SU-DHL-6 (cell line): ENCODE measurements around the gene SORL1.
"Not testable (repeated sequence)": the region's sequence is repeated elsewhere in the genome, so short reads cannot be mapped to it uniquely, and the experiment has no call there.

Experiments
- H2AFZ ChIP-seq: fragments of 200-600 bp; sonication (generic); 2 replicates; pipeline ENCODE4 v1.6.1; 2014; ENCODE audit warnings: low read depth, mild to moderate bottlenecking, moderate library complexity, mixed read lengths, antibody characterized with exemption, low read length; ENCODE audit not compliant: severe bottlenecking
- H3F3A ChIP-seq: fragments of 200-600 bp; shearing (Covaris generic); 2 replicates; pipeline ENCODE4 v1.6.0; 2016; ENCODE audit warnings: antibody characterized with exemption, mild to moderate bottlenecking; ENCODE audit not compliant: insufficient read depth
- H3K27ac ChIP-seq: fragments of 200-600 bp; sonication (generic); 2 replicates; pipeline ENCODE4 v1.5.1; 2016; ENCODE audit warnings: low read depth, mild to moderate bottlenecking, low read length, moderate library complexity, mixed read lengths
- H3K27me3 ChIP-seq: fragments of 200-600 bp; sonication (generic), shearing (Covaris generic); 2 replicates; pipeline ENCODE4 v1.6.0; 2014; ENCODE audit warnings: mild to moderate bottlenecking, low read length
- H3K36me3 ChIP-seq: fragments of 200-600 bp; sonication (generic); 2 replicates; pipeline ENCODE4 v1.6.1; 2014; ENCODE audit warnings: mild to moderate bottlenecking, low read length, mixed read lengths
- H3K4me2 ChIP-seq: fragments of 300-600, 200-600 bp; shearing (Covaris generic), sonication (generic); 2 replicates; pipeline ENCODE4 v1.6.0; 2014; ENCODE audit warnings: low read length, low read depth, mild to moderate bottlenecking; ENCODE audit not compliant: poor library complexity, severe bottlenecking
- H3K4me3 ChIP-seq: fragments of 200-600 bp; sonication (generic); 2 replicates; pipeline ENCODE4 v1.5.1; 2014; ENCODE audit warnings: antibody characterized with exemption, low read length, mild to moderate bottlenecking, mixed read lengths; ENCODE audit not compliant: insufficient read depth, poor library complexity, severe bottlenecking
- H3K79me2 ChIP-seq: fragments of 200-600 bp; sonication (generic); 2 replicates; pipeline ENCODE4 v1.6.1; 2014; ENCODE audit warnings: mild to moderate bottlenecking, low read length, moderate library complexity; ENCODE audit not compliant: insufficient read depth
- H3K9ac ChIP-seq: fragments of 200-600 bp; sonication (generic); 2 replicates; pipeline ENCODE4 v1.7.0; 2014; ENCODE audit warnings: mild to moderate bottlenecking, low read length
- H3K9me2 ChIP-seq: fragments of 200-600 bp; sonication (generic); replicated peaks from 2 replicates; pipeline ENCODE4 v1.6.1; 2014; ENCODE audit warnings: low read length; ENCODE audit not compliant: insufficient read depth
- H3K9me3 ChIP-seq: fragments of 200-600 bp; sonication (generic); 2 replicates; pipeline ENCODE4 v1.6.1; 2014; ENCODE audit warnings: low read length, mixed read lengths; ENCODE audit not compliant: insufficient read depth
- H4K20me1 ChIP-seq: fragments of 200-600 bp; sonication (generic); 2 replicates; pipeline ENCODE4 v1.6.1; 2014; ENCODE audit warnings: low read depth, mild to moderate bottlenecking, antibody characterized with exemption, low read length, moderate library complexity, mixed read lengths
- CTCF ChIP-seq: fragments of 200-600 bp; sonication (generic); IDR thresholded peaks from one replicate; pipeline ENCODE4 v1.5.1; 2017; ENCODE audit warnings: antibody characterized with exemption, mild to moderate bottlenecking, low read length, moderate library complexity; ENCODE audit not compliant: insufficient read depth, poor library complexity, severe bottlenecking
- EZH2phosphoT487 ChIP-seq: fragments of 200-600 bp; sonication (generic), shearing (Covaris generic); conservative IDR thresholded peaks from 2 replicates; pipeline ENCODE4 v1.6.1; 2018; ENCODE audit warnings: mild to moderate bottlenecking, antibody characterized with exemption, low read length, moderate library complexity, mixed read lengths

The SORL1 gene

GRCh38 chr11:121566279-121567168 is 114.4 kb downstream of the SORL1 start:
- no peak overlapping the region for H3K4me3 ChIP-seq
- no peak for TF ChIP-seq CTCF
- no peak for TF ChIP-seq EZH2phosphoT487
- peaks cover 44% of the 10 kb centered on the region for H3K79me2 ChIP-seq
- H4K20me1 ChIP-seq = no peaks in the 10 kb centered on the region
- H3K27me3 ChIP-seq = no peaks in the 10 kb centered on the region
- no peaks in the 10 kb centered on the region for H3K9me3 ChIP-seq
- peak overlapping the region; percentile 81 for H3K27ac ChIP-seq
- peak overlapping the region; percentile 5; the same call in 1 of the 2 replicates for H3K9ac ChIP-seq
- peaks cover 61% of the 10 kb centered on the region for H3F3A ChIP-seq
- no peak overlapping the region for H2AFZ ChIP-seq
- H3K9me2 ChIP-seq = no peaks in the 10 kb centered on the region
- peaks cover 59% of the 10 kb centered on the region for H3K36me3 ChIP-seq
- H3K4me2 ChIP-seq = no peak overlapping the region

DNA sequence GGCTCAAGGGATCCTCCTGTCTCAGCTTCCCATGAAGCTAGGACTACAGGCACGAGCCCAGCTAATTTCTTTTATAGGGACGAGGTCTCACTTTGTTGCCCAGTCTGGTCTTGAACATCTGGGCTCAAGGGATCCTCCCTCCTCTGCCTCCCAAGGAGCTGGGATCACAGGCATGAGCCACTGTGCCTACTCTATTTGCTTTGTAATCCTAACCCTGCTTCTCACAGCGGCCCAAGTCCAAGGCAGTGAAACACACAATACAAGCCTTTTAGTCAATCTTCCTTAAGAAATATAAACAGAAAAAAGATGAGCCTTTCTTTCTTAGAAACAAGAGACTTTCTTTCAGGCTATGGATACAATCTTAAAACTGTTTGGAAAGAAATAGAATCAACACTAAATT is 115.9 kb downstream of the SORL1 start:
- peaks cover 57% of the 10 kb centered on the region for H3K36me3 ChIP-seq
- no peak overlapping the region for H3K9ac ChIP-seq
- H3K79me2 ChIP-seq = peaks cover 39% of the 10 kb centered on the region

GRCh38 chr11:121569332-121570299 is 117.5 kb downstream of the SORL1 start:
- Histone ChIP-seq H3K79me2 (peaks cover 26% of the 10 kb centered on the region), H3K27ac (peak overlapping the region; percentile 96), H3K9ac (peak overlapping the region; percentile 46), H3K36me3 (peaks cover 54% of the 10 kb centered on the region), H3K4me3 (peak overlapping the region; percentile 6), H3F3A (peaks cover 53% of the 10 kb centered on the region), H3K4me2 (peak overlapping the region; percentile 75)
- not testable (repeated sequence) for H3K9me2 ChIP-seq, H2AFZ ChIP-seq, H4K20me1 ChIP-seq, H3K27me3 ChIP-seq, H3K9me3 ChIP-seq

More for the DNA sequence above, 115.9 kb downstream of the SORL1 start:
- no peak for TF ChIP-seq EZH2phosphoT487
- TF ChIP-seq CTCF = no peak
- peaks cover 55% of the 10 kb centered on the region for H3F3A ChIP-seq
- H3K27ac ChIP-seq = peak overlapping the region; percentile 81
- no peak overlapping the region for H2AFZ ChIP-seq
- H3K27me3 ChIP-seq = no peaks in the 10 kb centered on the region
- H3K4me3 ChIP-seq = no peak overlapping the region
- no peaks in the 10 kb centered on the region for H4K20me1 ChIP-seq
- no peaks in the 10 kb centered on the region for H3K9me2 ChIP-seq
- H3K9me3 ChIP-seq = no peaks in the 10 kb centered on the region
- H3K4me2 ChIP-seq = no peak overlapping the region
